Esophagus squamous epithelium (tissue), 4 donors: ENCODE data around the gene RPN1.

ENCODE experiments used
- POLR2A ChIP-seq, 4 donors: fragments of 450-650 bp; IDR thresholded peaks; one replicate each; pipeline ENCODE4 v1.6.1; 2017; ENCODE audit warnings: antibody characterized with exemption in 4 of 4, mild to moderate bottlenecking in 4 of 4, moderate library complexity in 3 of 4
- TF ChIP-seq, protein P1 (sequence below), 6 experiments: fragments of 450-650 bp in 4 of 6; fragments of 200-600 bp in 2 of 6; sonication (generic) in 2 of 6; IDR thresholded peaks; one replicate each; pipeline ENCODE4 v1.5.1; 2016 to 2019; ENCODE audit warnings: antibody characterized with exemption in 6 of 6, mild to moderate bottlenecking in 4 of 6, moderate library complexity in 4 of 6

DNA sequence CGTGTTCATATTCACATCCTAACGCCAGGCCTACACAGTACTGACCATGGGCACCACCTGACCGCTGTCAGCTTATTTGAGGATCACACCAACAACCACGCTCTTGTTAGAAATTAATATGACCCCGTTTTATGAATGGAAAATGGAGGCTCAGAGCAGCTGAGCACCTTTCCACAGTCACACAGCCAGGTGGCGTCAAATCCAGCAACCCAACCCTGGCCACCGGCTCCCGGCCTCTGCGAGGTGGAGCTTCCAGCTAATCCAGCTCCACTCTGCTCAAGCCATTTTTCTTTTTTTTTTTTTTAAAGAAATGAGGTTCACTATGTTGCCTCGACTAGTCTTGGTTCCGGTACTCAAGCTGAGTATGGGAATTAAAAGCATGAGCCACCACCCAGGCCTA, 41.3 kb downstream of the RPN1 start:
- TF ChIP-seq, protein P1, sequence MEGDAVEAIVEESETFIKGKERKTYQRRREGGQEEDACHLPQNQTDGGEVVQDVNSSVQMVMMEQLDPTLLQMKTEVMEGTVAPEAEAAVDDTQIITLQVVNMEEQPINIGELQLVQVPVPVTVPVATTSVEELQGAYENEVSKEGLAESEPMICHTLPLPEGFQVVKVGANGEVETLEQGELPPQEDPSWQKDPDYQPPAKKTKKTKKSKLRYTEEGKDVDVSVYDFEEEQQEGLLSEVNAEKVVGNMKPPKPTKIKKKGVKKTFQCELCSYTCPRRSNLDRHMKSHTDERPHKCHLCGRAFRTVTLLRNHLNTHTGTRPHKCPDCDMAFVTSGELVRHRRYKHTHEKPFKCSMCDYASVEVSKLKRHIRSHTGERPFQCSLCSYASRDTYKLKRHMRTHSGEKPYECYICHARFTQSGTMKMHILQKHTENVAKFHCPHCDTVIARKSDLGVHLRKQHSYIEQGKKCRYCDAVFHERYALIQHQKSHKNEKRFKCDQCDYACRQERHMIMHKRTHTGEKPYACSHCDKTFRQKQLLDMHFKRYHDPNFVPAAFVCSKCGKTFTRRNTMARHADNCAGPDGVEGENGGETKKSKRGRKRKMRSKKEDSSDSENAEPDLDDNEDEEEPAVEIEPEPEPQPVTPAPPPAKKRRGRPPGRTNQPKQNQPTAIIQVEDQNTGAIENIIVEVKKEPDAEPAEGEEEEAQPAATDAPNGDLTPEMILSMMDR (IDR thresholded peaks at IDR 0.05) = no peak
- TF ChIP-seq POLR2A (IDR thresholded peaks at IDR 0.05) = no peak
